K562 (cell line): ENCODE measurements around the gene ROBO1. TPM values are rescaled to one million over a fixed set of nuclear protein-coding genes. Genes with fewer than 3 reads are reported as not detected.

Experiments used
- ATAC-seq: fragments of 200-7000 bp; cut with Tn5 transposase; 3 replicates; pipeline ENCODE4 v1.9.1; 2020; ENCODE audit warnings: moderate library complexity
- BruUV-seq: library from RNA; stranded (reverse); fragments of 400-500 nt; replicated peaks from 2 replicates; lab custom pipeline; 2021; lab: Mats Ljungman, UMichigan
- CTCF ChIA-PET: fragments of 300-600 bp; formaldehyde crosslinking; extraction: SDS; loops from one replicate; lab custom pipeline; 2021; ENCODE audit warnings: low intra/inter-chr PET ratio; lab: Yijun Ruan, JAX
- POLR2A ChIA-PET: fragments of 300-600, 350-650 bp; sonication (Branson Sonifier 250); formaldehyde crosslinking; extraction: SDS; loops from one replicate; lab custom pipeline; 2021; ENCODE audit warnings: antibody characterized with exemption, inconsistent platforms; lab: Yijun Ruan, JAX
- DNase-seq, 4 experiments: peaks; one replicate each; pipeline versions ENCODE4 v3.0.0 to v3.0.0-alpha.2; 2011 to 2018; ENCODE audit warnings: low spot score in 3 of 4, mixed read lengths in 3 of 4; ENCODE audit errors: extremely low read depth in 1 of 4
- FAIRE-seq: peaks from 2 replicates; lab custom pipeline; 2011; peaks lifted over from hg19 to GRCh38; lab: Jason Lieb, UNC
- H2AFZ ChIP-seq: 2 replicates; pipeline ENCODE4 v1.6.0; 2011; ENCODE audit warnings: low read depth, low read length, control low read depth, inconsistent platforms
- H3K27ac ChIP-seq: fragments of 200-600 bp; 3 replicates; pipeline ENCODE4 v1.8.0; 2011; ENCODE audit warnings: low read depth, mild to moderate bottlenecking, control low read depth, inconsistent platforms, low read length, moderate library complexity, mixed read lengths; ENCODE audit errors: extremely low read depth
- H3K27me3 ChIP-seq, 2 experiments: fragments of 300-600 bp in 1 of 2; 2 replicates in 1 of 2; 3 replicates in 1 of 2; pipeline versions ENCODE4 v1.6.0 to v1.8.0; 2011; ENCODE audit warnings: inconsistent platforms in 2 of 2, low read length in 2 of 2, mild to moderate bottlenecking in 1 of 2, mixed read lengths in 1 of 2, moderate library complexity in 1 of 2; ENCODE audit not compliant: control insufficient read depth in 2 of 2, insufficient read depth in 2 of 2
- H3K36me3 ChIP-seq: fragments of 300-600 bp; 3 replicates; pipeline ENCODE4 v1.8.0; 2011; ENCODE audit warnings: mild to moderate bottlenecking, low read length, inconsistent platforms; ENCODE audit not compliant: control insufficient read depth, insufficient read depth
- H3K4me1 ChIP-seq, 2 experiments: fragments of 200-600 bp in 1 of 2; replicated peaks in 1 of 2; 2 replicates in 1 of 2; 3 replicates in 1 of 2; pipeline versions ENCODE4 v1.5.1 to v1.8.0; 2011; ENCODE audit warnings: inconsistent platforms in 2 of 2, low read length in 2 of 2, mild to moderate bottlenecking in 1 of 2, mixed read lengths in 1 of 2, moderate library complexity in 1 of 2; ENCODE audit not compliant: control insufficient read depth in 2 of 2, insufficient read depth in 2 of 2
- H3K4me2 ChIP-seq: 2 replicates; pipeline ENCODE4 v1.6.1; 2011; ENCODE audit warnings: low read length, control low read depth, inconsistent platforms, mixed read lengths; ENCODE audit not compliant: insufficient read depth
- H3K4me3 ChIP-seq: fragments of 200-600 bp; sonication (generic), shearing (Covaris generic); 2 replicates; pipeline ENCODE4 v1.5.1; 2016; ENCODE audit warnings: control low read depth, inconsistent platforms
- H3K79me2 ChIP-seq: fragments of 200-600 bp; 3 replicates; pipeline ENCODE4 v1.8.0; 2011; ENCODE audit warnings: low read length, inconsistent platforms; ENCODE audit not compliant: control insufficient read depth, insufficient read depth
- H3K9ac ChIP-seq, 2 experiments: 2 replicates each; pipeline versions ENCODE4 v1.6.0 to v1.6.1; 2011; ENCODE audit warnings: low read depth in 2 of 2, low read length in 2 of 2, control low read depth in 1 of 2, inconsistent platforms in 1 of 2, mild to moderate bottlenecking in 1 of 2, mixed read lengths in 1 of 2; ENCODE audit not compliant: insufficient read depth in 1 of 2
- H3K9me1 ChIP-seq: one replicate; pipeline ENCODE4 v1.6.0; 2011; ENCODE audit warnings: inconsistent platforms, mild to moderate bottlenecking, low read length, moderate library complexity; ENCODE audit not compliant: control insufficient read depth, insufficient read depth
- H3K9me3 ChIP-seq: replicated peaks from 2 replicates; pipeline ENCODE4 v1.5.1; 2011; ENCODE audit warnings: low read depth, low read length, inconsistent platforms; ENCODE audit not compliant: control insufficient read depth, insufficient read depth
- H4K20me1 ChIP-seq: replicated peaks from 2 replicates; pipeline ENCODE4 v1.6.1; 2011; ENCODE audit warnings: low read length, inconsistent platforms, mixed read lengths; ENCODE audit not compliant: control insufficient read depth, insufficient read depth
- ARID1B ChIP-seq: fragments of 450-650 bp; IDR thresholded peaks from 2 replicates; pipeline ENCODE4 v1.6.1; 2016; ENCODE audit warnings: antibody characterized with exemption, mild to moderate bottlenecking, inconsistent platforms
- DPF2 ChIP-seq: fragments of 450-650 bp; IDR thresholded peaks from 2 replicates; pipeline ENCODE4 v1.6.1; 2016
- HNRNPH1 ChIP-seq: fragments of 200-400 bp; formaldehyde crosslinking; optimal IDR thresholded peaks from 2 replicates; pipeline ENCODE3; 2017; ENCODE audit warnings: low read depth, mild to moderate bottlenecking, low read length, moderate library complexity
- POLR2A ChIP-seq: fragments of 450-650 bp; conservative IDR thresholded peaks from 2 replicates; pipeline ENCODE4 v1.6.1; 2016
- ZNF41 ChIP-seq: fragments of 250-450 bp; sonication (Bioruptor Pico); conservative IDR thresholded peaks from 2 replicates; pipeline ENCODE4 v1.4.0; 2020; ENCODE audit warnings: mild to moderate bottlenecking
- ZSCAN29 ChIP-seq: fragments of 450-650 bp; IDR thresholded peaks from 2 replicates; pipeline ENCODE4 v1.6.1; 2017
- WGBS: fragments of 100-300 bp; shearing (Covaris generic); methylation state at CpG from one replicate; pipeline ENCODE4 v1.1.6; 2016; ENCODE audit warnings: low coverage, mixed read lengths; ENCODE audit not compliant: insufficient coverage; ENCODE audit errors: missing lambda C conversion rate; 5-methylcytosine and 5-hydroxymethylcytosine counted together
- in situ Hi-C: fragments of 300-500 bp; cut with MboI; formaldehyde crosslinking; loops from 4 replicates; pipeline ENCODE4 v1.15.0; 2018; ENCODE audit warnings: inconsistent platforms, mixed read lengths
- intact Hi-C: fragments of 100-400 bp; cut with micrococcal nuclease; formaldehyde crosslinking; loops from 2 replicates; pipeline ENCODE4 v1.14.2; 2022
- polyA plus RNA-seq, 8 experiments: library from polyadenylated mRNA; depleted of rRNA in 4 of 8; stranded (reverse) in 5 of 8; unstranded in 3 of 8; fragments of >200 nt; fragmentation: Nextera tagmentation in 2 of 8; fragmentation: Illumina TruSeq in 1 of 8; extraction: Ambion mirVana in 2 of 8; extraction: Trizol in 1 of 8; gene quantifications; 2 replicates each; pipeline versions ENCODE4 v1.2.1 to v1.2.3, GENCODE V29; 2011 to 2014; ENCODE audit warnings: inconsistent platforms in 1 of 8, missing spikeins in 1 of 8
- total RNA-seq, 7 experiments: library from RNA; depleted of rRNA in 6 of 7; stranded (reverse); fragments of >200 nt in 6 of 7; fragmentation: Illumina TruSeq in 2 of 7; extraction: Trizol in 2 of 7; gene quantifications; 2 replicates each; pipeline versions ENCODE4 v1.2.1 to v1.2.3, GENCODE V29; 2011 to 2021; ENCODE audit warnings: low replicate concordance in 1 of 7
- TF ChIP-seq, protein P1 (sequence below): fragments of 250-450 bp; sonication (Bioruptor Pico); IDR thresholded peaks from 2 replicates; pipeline ENCODE4 v1.6.1; 2021; ENCODE audit warnings: mild to moderate bottlenecking
- TF ChIP-seq, protein P2 (sequence below), 2 experiments: fragments of 450-650 bp; IDR thresholded peaks; 2 replicates each; pipeline ENCODE4 v1.6.1; 2016
- TF ChIP-seq, protein P3 (sequence below), 2 experiments: fragments of 450-650 bp; formaldehyde crosslinking in 1 of 2; IDR thresholded peaks; 2 replicates each; pipeline versions ENCODE4 v1.4.0 to v1.6.1; 2014 to 2020; ENCODE audit warnings: mild to moderate bottlenecking in 2 of 2, borderline replicate concordance in 1 of 2, low read depth in 1 of 2

ROBO1 gene
- total and polyA plus RNA-seq, 9 of the 15 experiments (the other 6 are each of a cell fraction or from before 2014, with no cell fraction given) = 0.01 to 0.53 (median 0.17) TPM; not detected in 5

DNA sequence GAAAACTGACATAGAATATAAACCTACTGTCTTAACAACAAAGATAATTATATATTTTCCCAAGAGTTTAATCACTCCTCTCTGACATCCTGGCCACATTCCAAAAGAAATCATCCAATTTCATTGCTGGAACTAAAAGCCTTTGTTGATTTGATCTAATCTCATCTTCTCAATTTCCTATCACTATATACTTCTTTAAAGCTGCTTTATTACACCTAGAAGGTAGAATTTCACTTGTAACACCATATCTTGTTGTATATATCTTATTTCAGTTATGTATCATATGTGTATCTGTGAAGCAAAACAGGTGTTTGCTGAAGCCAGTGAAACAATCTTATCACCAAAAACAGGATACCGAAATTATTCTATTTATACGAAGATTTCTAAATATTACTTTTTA, 740.2 kb downstream of the ROBO1 start:
- no peak overlapping the region for H2AFZ ChIP-seq
- no peaks in the 10 kb centered on the region for H4K20me1 ChIP-seq
- no peaks in the 10 kb centered on the region for H3K9me3 ChIP-seq
- no peak overlapping the region for H3K4me3 ChIP-seq
- no peaks in the 10 kb centered on the region for H3K79me2 ChIP-seq
- FAIRE-seq = no peak
- CTCF ChIA-PET = no interaction called here
- intact Hi-C loops = no loop called here
- no peak overlapping the region for H3K9ac ChIP-seq
- H3K27ac ChIP-seq = no peak overlapping the region
- no peaks in the 10 kb centered on the region for H3K9me1 ChIP-seq
- ATAC-seq = no peak
- POLR2A ChIA-PET = no interaction called here
- BruUV-seq = no TSS peak
- WGBS = 0% methylated on average over 2 of the region's 2 CpGs
- H3K4me1 ChIP-seq = no peaks in the 10 kb centered on the region
- no peak overlapping the region for H3K4me2 ChIP-seq
- in situ Hi-C loops = loop anchor here (25.0 kb wide), 1 partner anchor 365 kb away; no protein-coding TSS in a partner anchor
- no peaks in the 10 kb centered on the region for H3K36me3 ChIP-seq
- no peak for DNase-seq
- no peaks in the 10 kb centered on the region for H3K27me3 ChIP-seq
- TF ChIP-seq DPF2 (no peak), ARID1B (no peak), POLR2A (no peak), ZNF41 (CRISPR knock-in tag) (no peak), ZSCAN29 (no peak), HNRNPH1 (no peak)
- TF ChIP-seq, protein P1, sequence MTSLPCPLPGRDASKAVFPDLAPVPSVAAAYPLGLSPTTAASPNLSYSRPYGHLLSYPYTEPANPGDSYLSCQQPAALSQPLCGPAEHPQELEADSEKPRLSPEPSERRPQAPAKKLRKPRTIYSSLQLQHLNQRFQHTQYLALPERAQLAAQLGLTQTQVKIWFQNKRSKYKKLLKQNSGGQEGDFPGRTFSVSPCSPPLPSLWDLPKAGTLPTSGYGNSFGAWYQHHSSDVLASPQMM (CRISPR knock-in tag) = no peak
- TF ChIP-seq, protein P2, sequence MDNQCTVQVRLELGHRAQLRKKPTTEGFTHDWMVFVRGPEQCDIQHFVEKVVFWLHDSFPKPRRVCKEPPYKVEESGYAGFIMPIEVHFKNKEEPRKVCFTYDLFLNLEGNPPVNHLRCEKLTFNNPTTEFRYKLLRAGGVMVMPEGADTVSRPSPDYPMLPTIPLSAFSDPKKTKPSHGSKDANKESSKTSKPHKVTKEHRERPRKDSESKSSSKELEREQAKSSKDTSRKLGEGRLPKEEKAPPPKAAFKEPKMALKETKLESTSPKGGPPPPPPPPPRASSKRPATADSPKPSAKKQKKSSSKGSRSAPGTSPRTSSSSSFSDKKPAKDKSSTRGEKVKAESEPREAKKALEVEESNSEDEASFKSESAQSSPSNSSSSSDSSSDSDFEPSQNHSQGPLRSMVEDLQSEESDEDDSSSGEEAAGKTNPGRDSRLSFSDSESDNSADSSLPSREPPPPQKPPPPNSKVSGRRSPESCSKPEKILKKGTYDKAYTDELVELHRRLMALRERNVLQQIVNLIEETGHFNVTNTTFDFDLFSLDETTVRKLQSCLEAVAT (IDR thresholded peaks at IDR 0.05) = no peak
- TF ChIP-seq, protein P3, sequence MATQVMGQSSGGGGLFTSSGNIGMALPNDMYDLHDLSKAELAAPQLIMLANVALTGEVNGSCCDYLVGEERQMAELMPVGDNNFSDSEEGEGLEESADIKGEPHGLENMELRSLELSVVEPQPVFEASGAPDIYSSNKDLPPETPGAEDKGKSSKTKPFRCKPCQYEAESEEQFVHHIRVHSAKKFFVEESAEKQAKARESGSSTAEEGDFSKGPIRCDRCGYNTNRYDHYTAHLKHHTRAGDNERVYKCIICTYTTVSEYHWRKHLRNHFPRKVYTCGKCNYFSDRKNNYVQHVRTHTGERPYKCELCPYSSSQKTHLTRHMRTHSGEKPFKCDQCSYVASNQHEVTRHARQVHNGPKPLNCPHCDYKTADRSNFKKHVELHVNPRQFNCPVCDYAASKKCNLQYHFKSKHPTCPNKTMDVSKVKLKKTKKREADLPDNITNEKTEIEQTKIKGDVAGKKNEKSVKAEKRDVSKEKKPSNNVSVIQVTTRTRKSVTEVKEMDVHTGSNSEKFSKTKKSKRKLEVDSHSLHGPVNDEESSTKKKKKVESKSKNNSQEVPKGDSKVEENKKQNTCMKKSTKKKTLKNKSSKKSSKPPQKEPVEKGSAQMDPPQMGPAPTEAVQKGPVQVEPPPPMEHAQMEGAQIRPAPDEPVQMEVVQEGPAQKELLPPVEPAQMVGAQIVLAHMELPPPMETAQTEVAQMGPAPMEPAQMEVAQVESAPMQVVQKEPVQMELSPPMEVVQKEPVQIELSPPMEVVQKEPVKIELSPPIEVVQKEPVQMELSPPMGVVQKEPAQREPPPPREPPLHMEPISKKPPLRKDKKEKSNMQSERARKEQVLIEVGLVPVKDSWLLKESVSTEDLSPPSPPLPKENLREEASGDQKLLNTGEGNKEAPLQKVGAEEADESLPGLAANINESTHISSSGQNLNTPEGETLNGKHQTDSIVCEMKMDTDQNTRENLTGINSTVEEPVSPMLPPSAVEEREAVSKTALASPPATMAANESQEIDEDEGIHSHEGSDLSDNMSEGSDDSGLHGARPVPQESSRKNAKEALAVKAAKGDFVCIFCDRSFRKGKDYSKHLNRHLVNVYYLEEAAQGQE (IDR thresholded peaks at IDR 0.05; ENCODE audit: borderline replicate concordance) = no peak
- TF ChIP-seq, protein P3 (CRISPR knock-in tag; IDR thresholded peaks at IDR 0.05; ENCODE audit: low read depth) = no peak
